HG03135 (cell line): ENCODE results near the gene NBAS.
"Not testable (repeated sequence)": the region's sequence is repeated elsewhere in the genome, so short reads cannot be mapped to it uniquely, and the experiment has no call there.

Experiments
- ATAC-seq: cut with Tn5 transposase; IDR thresholded peaks from one replicate; pipeline ENCODE4 v1.9.1; 2021; ENCODE audit warnings: mild to moderate bottlenecking, moderate library complexity; ENCODE audit not compliant: unreplicated experiment

NBAS gene

DNA sequence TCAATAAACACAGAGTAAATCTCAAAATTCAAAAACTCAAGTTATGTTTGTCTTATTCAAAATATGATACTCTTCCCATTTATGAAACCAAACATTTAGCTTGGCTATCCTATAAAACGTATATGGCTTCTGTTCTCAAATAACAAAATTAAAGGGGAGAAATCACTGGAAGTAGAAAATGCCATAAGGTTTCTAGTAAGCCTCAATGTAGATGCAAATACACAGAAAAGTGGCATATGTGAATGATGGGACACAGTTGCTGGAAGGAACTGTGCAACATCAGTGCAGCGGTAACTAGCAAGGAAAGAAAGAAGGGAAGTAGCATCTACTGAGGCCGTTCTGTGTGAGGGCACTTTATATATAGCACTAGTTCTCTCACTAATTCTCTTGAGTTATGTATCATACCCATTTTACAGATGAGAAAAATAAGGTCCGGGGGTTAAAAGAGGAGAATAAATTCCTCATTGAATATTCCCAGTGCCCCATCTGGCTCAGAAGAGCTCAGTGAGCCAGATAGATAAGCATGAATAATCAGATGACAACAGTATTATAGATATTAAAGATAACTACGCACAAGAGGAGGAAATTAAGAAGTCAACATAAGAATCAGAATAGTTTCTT, 27.2 kb downstream of the NBAS start:
- ATAC-seq = no peak

DNA sequence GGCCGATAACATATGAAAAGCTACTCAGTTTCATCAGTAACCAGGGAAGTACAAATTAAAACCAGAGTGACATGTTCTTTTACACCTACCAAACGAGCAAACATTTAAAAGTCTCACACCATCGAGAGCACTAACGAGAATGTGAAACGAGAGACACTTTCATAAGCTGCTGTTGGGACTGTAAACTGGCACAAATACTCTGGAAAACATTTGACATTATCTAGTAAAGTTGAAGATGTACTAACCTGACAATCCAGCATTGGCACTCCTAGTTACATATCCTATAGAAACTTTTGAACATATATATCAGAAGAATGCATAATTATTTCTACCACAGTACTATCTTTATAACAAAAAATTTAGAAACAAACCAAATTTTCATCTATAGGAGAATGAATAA, 28.1 kb downstream of the NBAS start:
- ATAC-seq = no peak

DNA sequence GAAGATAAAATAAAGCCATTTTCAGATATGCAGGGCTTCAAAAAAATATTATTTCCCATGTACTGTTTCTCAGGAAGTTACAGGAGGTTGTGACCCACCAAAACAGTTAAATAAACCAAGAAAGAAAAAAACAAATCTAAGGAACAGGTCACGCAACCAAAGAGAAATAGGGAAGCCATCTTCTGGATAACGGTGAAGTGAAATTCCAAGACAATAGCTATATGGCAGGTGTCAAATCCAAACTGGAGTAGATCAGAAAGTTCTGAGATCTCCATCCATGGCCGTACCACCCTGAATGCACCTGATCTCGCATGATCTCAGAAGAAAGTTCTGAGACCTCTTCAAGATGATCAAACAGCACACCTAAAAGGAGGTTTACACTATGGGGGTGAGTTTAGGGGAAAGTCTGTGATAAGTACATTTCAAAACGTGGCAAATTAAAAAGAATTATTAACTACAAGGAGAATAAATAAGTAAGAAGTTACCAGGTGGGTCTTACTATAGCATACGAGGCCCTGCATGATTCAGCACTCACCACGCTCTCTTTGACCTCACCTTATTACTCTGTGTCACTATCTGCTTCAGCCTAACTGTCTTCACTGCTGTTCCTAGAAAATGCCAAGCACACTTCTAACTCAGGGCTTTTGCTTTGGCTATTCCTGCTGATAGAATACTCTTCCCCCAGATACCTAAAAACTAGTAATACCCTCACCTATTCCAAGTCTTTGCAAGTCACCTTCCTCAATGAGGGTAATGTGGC, 29.9 kb downstream of the NBAS start:
- no peak for ATAC-seq

DNA sequence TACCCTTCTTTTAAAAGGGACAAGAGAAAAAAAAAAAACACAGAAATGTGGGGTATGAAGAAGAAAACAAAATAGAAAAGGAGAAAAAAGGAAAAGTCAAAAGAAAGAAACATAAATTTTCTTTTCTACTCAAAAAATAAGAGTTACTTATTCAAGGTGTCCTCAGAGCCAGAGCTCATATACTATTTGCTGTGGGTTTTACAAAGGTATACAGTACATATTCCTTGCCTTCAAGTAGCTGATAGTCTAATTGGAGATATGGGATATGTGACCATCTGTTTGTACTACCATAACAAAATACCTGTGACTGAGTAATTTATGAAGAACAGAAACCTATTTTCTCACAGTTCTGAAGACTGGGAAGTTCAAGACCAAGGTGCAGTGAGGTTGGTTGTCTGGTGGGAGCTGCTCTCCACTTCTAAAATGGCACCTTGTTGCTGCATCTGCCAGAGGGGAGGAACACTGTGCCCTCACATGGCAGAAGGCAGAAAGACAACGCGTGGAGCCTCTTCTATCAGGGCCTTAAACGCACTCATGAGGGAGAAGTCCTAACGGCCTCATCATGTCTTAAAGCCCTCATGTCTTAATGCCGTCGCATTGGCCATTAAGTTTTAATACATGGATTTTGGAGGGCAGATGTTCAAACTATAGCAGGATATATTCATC, 33.9 kb downstream of the NBAS start:
- no peak for ATAC-seq

DNA sequence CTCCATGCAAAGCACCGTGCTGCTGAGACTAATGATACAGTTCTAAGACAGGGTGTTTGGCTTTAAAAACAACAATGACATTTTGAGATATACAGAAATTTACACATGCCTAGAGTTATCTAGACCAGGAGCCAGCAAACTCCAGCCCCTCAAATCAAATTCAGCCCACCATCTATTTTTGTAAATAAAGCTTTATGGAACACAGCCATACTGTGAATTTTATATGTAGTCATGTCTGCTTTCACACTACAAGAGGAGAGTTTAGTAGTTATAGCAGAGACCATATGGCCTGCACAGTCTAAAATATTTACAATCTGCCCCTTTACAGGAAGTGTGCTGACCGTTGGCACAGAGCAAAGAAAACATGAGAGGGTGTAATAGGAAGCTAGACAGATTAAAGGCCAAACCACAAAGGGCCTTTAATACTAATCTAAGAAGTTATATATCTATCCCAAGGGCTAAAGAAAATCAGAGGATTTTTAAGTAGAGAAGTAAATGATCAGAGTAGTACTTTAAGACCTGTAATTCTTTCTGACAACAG, 39.4 kb downstream of the NBAS start:
- ATAC-seq = no peak

DNA sequence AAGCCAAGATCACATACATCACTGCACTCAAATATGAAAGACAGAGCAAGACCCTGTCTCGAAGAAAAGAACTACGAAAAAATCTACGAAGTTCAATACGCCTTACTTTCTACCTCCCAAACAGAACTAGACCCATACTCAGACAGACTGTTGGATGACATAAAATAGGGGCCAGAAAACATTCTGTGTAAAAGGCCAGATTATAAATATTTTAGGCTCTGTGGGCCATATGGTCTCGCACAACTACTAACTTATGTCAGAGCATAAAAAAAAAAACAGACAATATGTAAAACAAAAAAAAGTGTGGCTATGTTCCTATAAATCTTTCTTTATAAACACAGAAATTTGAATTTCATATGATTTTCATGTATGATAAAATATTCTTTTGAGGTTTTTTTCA, 40.8 kb downstream of the NBAS start:
- no peak for ATAC-seq

DNA sequence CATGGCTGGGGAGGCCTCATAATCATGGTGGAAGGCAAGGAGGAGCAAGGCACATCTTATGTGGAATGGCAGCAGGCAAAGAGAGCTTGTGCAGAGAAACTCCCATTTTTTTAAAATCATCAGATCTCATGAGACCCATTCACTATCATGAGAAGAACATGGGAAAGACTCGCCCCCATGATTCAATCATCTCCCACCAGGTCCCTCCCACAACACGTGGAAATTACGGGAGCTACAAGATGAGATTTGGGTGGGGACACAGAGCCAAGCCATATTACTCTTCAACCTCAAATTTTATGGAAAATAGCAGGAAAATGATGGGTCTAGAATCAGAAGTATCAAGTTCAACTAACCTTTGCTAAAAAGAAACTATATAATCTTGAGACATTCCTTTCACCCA, 42.4 kb downstream of the NBAS start:
- not testable (repeated sequence) for ATAC-seq

DNA sequence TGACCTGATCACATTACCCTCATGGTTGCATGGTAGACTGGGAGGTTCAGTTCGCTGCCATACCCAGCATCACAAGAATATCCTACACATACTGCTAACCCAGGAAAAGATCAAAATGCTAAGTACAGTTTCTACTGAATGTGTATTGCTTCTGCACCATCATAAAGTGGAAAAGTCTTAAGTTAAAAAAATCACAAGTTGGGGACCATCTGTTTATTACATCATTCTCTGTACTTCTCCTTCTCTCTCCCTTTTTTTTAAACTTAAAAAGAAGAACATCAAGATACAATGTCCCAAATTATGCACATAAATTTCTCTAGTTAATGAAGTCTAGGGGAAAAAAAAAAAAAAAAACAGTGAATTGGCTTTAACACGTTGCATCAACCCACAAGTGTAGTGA, 43.3 kb downstream of the NBAS start:
- ATAC-seq = no peak

DNA sequence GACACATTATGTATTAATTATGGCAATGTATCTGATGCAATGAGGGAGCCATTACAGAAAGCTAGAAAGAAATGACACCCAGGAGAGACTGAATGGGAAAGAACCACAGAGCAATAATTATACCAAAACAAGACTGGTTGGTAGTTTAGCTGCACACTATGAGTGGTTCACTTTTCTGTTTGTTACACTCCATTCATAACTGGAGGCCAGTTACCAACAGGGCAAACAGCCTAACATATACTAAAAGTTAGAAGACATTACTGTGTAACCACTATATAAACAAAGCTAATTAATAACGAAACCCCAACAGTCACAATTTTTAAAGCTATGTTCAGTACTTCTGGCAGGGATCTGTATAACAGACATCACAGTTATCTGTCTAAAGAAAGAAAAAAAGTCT, 49.4 kb downstream of the NBAS start:
- no peak for ATAC-seq

DNA sequence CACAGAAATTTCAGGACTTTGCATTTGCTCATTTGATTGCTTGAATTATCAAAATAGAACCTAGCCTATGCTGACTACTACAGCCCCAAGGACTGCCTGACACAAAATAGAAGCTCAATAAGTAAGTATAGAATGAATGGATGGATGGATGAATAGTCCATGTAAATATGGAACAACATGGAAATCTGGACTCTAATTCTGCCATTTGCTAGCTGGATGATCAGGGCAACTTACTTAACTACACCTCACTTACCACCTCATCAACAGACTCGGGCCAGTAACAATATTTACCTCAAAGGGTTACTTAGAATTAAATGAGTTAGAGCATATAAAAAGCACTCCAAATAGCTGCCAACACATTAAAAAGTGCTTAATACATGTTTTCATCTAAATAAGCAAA, 50.6 kb downstream of the NBAS start:
- no peak for ATAC-seq

DNA sequence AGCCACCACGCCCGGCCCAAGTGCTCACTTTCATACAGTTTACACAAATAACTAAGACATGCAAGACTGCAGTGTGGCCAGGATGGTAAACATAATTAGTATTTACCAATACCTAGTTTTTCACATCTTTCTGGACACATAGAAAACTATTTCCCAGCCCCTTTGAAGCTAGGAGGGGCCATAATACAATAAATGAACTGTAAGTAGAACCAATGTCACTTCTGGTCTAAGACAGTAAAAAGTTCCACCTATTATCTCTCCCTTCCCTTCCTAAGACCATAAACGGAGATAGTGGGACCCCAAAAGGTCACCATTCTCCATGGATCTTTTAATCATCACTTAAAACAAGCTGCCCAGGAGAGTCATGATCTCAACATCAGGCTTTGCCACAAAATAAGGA, 51.0 kb downstream of the NBAS start:
- ATAC-seq = no peak

DNA sequence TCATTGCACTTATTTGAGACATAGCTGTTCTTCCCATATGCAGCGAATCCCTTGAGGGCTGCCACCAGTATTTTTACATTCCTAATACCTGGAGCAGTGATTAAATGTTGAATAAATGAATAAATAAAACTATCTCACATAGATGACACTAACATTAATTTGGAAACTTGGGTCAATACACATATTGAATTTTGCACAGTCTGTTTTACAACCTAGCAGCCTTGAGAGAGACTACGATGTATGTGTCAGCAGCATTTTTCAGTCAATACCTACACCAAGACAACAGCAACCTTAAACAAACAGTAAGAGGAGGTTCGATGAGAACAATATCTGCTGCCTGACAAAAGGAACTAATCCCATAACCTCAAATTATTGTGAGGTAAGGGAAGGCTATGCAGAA, 53.4 kb downstream of the NBAS start:
- no peak for ATAC-seq

DNA sequence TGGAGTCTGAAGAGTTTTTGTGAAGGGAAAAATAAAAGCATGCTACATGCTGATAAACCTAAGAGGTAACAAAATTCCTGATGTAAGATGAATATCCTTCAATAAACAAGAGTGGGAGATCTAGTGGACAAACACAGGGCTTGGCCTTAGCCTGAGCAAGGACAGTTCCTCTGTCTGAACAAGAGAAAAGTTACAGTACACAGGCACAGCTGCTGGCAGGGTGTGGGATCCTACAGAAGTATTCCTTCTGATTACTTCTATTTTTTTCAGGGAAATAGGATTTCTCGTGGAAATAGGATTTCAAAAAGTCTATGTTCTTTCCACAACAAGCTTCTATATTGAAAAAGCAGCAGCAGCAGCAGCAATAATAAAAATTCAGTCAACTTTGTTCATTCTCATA, 54.1 kb downstream of the NBAS start:
- ATAC-seq = no peak

DNA sequence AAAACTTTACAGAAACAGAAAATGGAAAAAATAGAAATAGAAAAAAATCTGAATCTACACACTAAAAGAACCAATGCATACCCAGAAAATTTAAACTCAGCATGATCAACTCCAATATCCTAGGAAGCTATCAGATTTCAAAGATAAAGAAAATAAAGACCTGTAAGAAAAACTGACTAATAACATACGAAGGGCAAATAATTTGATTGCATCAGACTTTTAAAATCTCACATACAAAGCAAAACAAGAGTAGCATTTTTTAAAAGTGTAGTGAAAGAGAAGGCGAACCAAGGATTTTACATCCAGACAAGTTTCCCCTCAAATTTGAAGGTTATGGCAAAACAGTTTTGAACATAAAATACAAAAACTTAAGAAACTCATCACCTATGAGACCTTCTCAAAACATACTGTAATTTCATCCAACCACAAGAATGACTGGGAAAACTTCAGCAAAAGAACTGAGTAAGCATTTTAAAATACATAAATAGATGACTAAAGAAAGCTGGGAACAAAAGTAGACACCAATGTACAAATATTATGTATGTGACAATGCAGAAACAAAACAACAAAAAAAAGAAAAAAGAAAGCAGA, 54.8 kb downstream of the NBAS start:
- no peak for ATAC-seq

DNA sequence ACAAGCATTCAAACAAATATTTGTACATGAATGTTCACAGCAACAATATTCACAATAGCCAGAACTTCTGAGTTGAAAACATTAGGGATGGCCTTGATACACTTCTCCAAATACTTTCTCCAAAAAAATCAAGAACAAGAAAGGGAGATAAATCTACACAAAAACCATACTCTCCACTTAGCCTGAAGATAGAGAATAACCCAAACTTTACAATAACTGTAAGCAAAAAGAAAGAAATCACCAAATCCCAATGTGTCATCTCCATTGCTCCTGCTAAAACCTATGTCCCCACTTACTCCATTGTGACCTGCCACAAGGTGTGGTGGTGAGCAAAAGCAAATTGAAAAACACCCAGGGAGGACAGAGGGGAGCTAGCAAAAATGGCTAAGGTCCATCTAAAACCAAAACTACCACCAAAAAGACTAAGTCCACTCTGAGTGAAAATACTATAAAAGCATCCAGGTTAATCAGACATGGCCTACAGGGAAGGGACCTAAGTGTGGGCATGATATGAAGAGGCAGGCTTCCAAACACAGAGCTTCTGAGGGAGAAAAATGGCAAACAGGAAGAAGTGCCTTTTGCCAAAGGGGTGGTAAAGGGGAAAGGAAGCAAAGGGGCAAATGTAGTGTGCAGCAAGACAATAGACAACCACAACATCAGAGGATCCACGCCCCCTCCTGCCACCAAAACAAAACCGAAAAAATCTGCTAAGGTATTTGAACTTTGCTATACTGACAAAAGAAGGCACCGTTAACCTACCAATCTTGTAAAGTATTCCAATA, 56.1 kb downstream of the NBAS start:
- ATAC-seq = no peak

DNA sequence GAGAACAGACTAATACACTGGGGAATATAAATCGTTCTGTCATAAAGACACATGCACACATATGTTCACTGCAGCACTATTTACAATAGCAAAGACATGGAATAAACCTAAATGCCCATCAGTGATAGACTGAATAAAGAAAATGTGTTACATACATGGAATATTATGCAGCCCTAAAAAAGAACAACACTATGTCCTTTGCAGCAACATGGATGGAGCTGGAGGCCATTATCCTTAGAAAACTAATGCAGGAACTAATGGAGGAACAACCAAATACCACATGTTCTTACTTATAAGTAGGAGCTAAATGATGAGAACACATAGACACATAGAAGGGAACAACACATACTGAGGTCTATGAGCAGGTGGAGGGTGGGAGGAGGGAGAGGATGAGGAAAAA, 61.9 kb downstream of the NBAS start:
- ATAC-seq = not testable (repeated sequence)

DNA sequence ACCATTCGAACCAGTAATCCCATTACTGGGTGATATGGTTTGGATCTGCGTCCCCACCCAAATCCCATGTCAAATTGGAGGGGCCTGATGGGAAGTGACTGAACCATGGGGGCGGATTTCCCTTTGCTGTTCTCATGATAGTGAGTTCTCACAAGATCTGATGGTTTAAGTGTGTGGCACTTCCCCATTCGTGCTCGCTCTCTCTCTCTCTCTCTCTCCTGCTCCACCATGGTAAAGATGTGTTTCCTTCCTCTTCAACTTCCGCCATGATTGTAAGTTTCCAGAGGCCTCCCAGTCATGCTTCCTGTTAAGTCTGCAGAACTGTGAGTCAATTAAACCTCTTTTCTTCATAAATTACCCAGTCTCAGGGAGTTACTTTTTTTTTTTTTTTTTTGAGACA, 62.6 kb downstream of the NBAS start:
- ATAC-seq = no peak

DNA sequence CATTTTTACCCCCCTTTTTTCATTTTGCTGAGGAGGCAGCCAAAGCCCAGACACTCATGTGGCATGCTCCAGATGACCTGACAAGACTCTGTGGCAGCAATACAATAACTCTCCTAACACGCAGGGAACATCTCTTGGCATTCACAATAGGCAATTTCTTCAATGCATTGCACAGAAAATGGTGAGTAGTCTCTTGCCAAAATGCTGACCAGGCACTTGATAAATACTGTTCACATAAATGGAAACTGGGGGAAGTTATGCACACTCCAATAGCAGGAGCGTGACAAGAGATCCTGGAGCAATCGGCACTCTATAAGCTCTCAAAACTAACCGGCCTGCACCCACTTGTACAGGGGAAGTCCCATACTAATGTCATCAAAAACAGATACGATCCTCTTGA, 66.3 kb downstream of the NBAS start:
- no peak for ATAC-seq

DNA sequence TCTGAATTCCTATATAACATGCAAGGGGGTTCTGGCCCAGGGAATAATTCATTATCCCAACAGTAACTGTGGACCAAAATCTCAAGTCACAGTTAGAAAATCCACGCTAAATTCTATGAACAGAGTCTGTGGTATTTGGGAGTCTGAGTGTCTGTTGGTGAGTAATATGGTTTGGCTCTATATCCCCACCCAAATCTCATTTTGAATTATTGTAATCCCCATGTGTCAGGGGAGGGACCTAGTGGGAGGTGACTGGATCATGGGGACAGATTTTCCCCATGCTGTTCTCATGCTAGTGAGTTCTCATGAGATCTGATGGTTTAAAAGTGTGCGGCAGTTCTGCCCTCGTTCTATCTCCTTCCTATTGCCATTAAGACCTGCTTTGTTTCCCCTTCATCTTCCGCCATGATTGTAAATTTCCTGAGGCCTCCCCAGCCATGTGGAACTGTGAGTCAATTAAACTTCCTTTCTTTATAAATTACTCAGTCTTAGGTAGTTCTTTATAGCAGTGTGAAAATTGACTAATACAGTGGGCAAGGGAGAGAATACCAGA, 68.3 kb downstream of the NBAS start:
- no peak for ATAC-seq

DNA sequence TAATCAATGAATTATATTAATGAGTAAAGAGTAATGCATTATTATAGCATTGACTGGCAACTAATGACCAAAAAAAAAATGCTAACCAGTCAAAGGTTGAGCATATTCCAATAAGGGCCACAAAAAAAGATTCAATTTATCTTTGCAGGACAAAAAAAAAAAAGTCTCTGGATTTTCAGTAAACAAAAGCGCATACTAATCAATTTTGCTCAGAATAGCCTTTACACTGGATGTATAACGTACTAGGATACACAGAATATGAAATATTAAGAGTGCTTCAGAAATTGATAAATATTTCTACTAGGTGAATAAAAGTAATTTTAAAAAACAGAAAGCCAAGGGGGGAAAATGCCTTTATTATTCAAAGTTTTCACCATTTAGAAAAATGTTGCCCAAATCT, 74.4 kb downstream of the NBAS start:
- no peak for ATAC-seq

DNA sequence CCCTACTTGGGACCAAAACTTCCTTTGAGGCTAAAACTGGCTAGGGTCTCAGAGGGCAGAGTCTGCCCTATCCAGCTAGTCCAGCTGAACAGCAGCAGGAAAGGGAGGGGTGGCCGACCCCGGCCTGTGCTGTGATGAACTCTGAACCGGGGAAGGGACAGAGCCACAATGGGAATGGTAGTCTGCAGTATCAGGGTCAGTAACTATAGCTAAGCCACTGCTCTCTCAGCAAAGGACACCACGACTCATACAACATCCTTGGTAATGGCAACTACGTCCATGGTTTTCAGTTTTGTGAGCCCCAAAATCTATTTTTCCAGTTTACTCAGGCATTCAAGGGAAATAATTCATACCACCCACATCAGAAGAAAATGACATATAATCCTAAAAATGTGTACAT, 75.2 kb downstream of the NBAS start:
- ATAC-seq = no peak
